PC-3 (cell line): ENCODE results near the gene LAG3. TPM values are rescaled to one million over a fixed set of nuclear protein-coding genes. Genes with fewer than 3 reads are reported as not detected.
"Not testable (repeated sequence)": the region's sequence is repeated elsewhere in the genome, so short reads cannot be mapped to it uniquely, and the experiment has no call there.

Experiments used
- ATAC-seq: fragments of 200-7000 bp; cut with Tn5 transposase; 2 replicates; pipeline ENCODE4 v1.9.1; 2020; ENCODE audit warnings: mild to moderate bottlenecking, moderate library complexity
- BruUV-seq: library from RNA; stranded (reverse); fragments of 400-500 nt; replicated peaks from 2 replicates; lab custom pipeline; 2021; lab: Mats Ljungman, UMichigan
- CTCF ChIA-PET: fragments of 300-600 bp; sonication (Branson Sonifier 250); formaldehyde crosslinking; loops from one replicate; lab custom pipeline; 2022; ENCODE audit warnings: antibody characterized with exemption; lab: Charles Lee
- POLR2A ChIA-PET: fragments of 300-600 bp; sonication (Branson Sonifier 250); formaldehyde crosslinking; loops from one replicate; lab custom pipeline; 2022; ENCODE audit warnings: antibody characterized with exemption; ENCODE audit not compliant: unreplicated experiment; lab: Charles Lee
- DNase-seq: peaks from one replicate; pipeline ENCODE4 v3.0.0-alpha.2; 2015
- H2AFZ ChIP-seq: fragments of 300-600 bp; sonication (generic); 2 replicates; pipeline ENCODE4 v1.6.0; 2016; ENCODE audit warnings: antibody characterized with exemption, low read length
- H3F3A ChIP-seq: fragments of 300-600 bp; sonication (generic); one replicate; pipeline ENCODE4 v1.6.0; 2017; ENCODE audit warnings: antibody characterized with exemption, low read length, control low read depth, mild to moderate bottlenecking; ENCODE audit not compliant: unreplicated experiment
- H3K27ac ChIP-seq: fragments of 300-600 bp; sonication (generic); 2 replicates; pipeline ENCODE4 v1.5.1; 2016; ENCODE audit warnings: mild to moderate bottlenecking, low read length
- H3K27me3 ChIP-seq: fragments of 300-600 bp; sonication (generic); 2 replicates; pipeline ENCODE4 v1.6.1; 2016; ENCODE audit warnings: low read length, mixed read lengths
- H3K36me3 ChIP-seq: fragments of 300-600 bp; sonication (generic); 2 replicates; pipeline ENCODE4 v1.6.1; 2016; ENCODE audit warnings: low read depth, mixed run types, low read length, mixed read lengths
- H3K4me1 ChIP-seq: fragments of 300-600 bp; sonication (generic); 2 replicates; pipeline ENCODE4 v1.5.1; 2016; ENCODE audit warnings: low read length; ENCODE audit not compliant: insufficient read depth
- H3K4me2 ChIP-seq: fragments of 300-600 bp; sonication (generic); 2 replicates; pipeline ENCODE4 v1.6.0; 2016; ENCODE audit warnings: low read length
- H3K4me3 ChIP-seq: fragments of 300-600 bp; sonication (generic); 2 replicates; pipeline ENCODE4 v1.5.1; 2016; ENCODE audit warnings: mild to moderate bottlenecking, low read length, mixed read lengths
- H3K79me2 ChIP-seq: fragments of 300-600 bp; sonication (generic); 2 replicates; pipeline ENCODE4 v1.6.1; 2017; ENCODE audit warnings: low read length, mixed read lengths
- H3K9ac ChIP-seq: fragments of 300-600 bp; sonication (generic); 2 replicates; pipeline ENCODE4 v1.6.0; 2016; ENCODE audit warnings: mild to moderate bottlenecking, low read length
- H3K9me2 ChIP-seq: fragments of 300-600 bp; sonication (generic); replicated peaks from 2 replicates; pipeline ENCODE4 v1.6.1; 2016; ENCODE audit warnings: mixed run types, low read length, mixed read lengths
- H3K9me3 ChIP-seq: fragments of 300-600 bp; sonication (generic); 2 replicates; pipeline ENCODE4 v1.6.1; 2016; ENCODE audit warnings: low read length, mixed read lengths
- H4K20me1 ChIP-seq: fragments of 300-600 bp; sonication (generic); 2 replicates; pipeline ENCODE4 v1.6.1; 2016; ENCODE audit warnings: low read length, mixed read lengths
- EZH2 ChIP-seq: fragments of 300-600 bp; sonication (generic); IDR thresholded peaks from one replicate; pipeline ENCODE4 v1.6.1; 2017; ENCODE audit warnings: antibody characterized with exemption, mild to moderate bottlenecking, low read length; ENCODE audit not compliant: unreplicated experiment
- EZH2phosphoT487 ChIP-seq: fragments of 300-600 bp; sonication (generic); IDR thresholded peaks from 2 replicates; pipeline ENCODE4 v1.6.1; 2018; ENCODE audit warnings: mild to moderate bottlenecking, antibody characterized with exemption, low read length, borderline replicate concordance
- intact Hi-C: fragments of 100-400 bp; cut with micrococcal nuclease; formaldehyde crosslinking; loops from 2 replicates; pipeline ENCODE4 v1.9.0; 2023
- total RNA-seq: library from RNA; depleted of rRNA; stranded (reverse); fragments of >200 nt; gene quantifications from 2 replicates; pipeline ENCODE4 v1.2.3, GENCODE V29; 2014
- TF ChIP-seq, protein P1 (sequence below): fragments of 300-600 bp; sonication (generic); conservative IDR thresholded peaks from 2 replicates; pipeline ENCODE4 v1.5.1; 2017; ENCODE audit warnings: antibody characterized with exemption, low read depth, mild to moderate bottlenecking, low read length

LAG3 gene
- total RNA-seq, 1 experiment from 2014 or later: 0.58 TPM

- H3F3A ChIP-seq: no peaks in the 10 kb centered on the region
- no peaks in the 10 kb centered on the region for H3K9me2 ChIP-seq
- no peaks in the 10 kb centered on the region for H3K27me3 ChIP-seq
- H3K4me2 ChIP-seq: no peak overlapping the region
- ATAC-seq (no peak), DNase-seq (no peak)
- peaks cover 5% of the 10 kb centered on the region for H3K4me1 ChIP-seq
- no peaks in the 10 kb centered on the region for H3K9me3 ChIP-seq
- POLR2A ChIA-PET: no interaction called here
- no peak overlapping the region for H3K27ac ChIP-seq
- no peaks in the 10 kb centered on the region for H3K36me3 ChIP-seq
- no peaks in the 10 kb centered on the region for H3K79me2 ChIP-seq
- no peak overlapping the region for H3K9ac ChIP-seq
- CTCF ChIA-PET: no interaction called here
- TF ChIP-seq EZH2phosphoT487 (no peak), EZH2 (no peak)
- no peak overlapping the region for H3K4me3 ChIP-seq
- intact Hi-C loops: no loop called here
- H2AFZ ChIP-seq: no peak overlapping the region
- BruUV-seq: no TSS peak
- no peaks in the 10 kb centered on the region for H4K20me1 ChIP-seq
These were observed 35.6 kb upstream of the LAG3 start for GRCh38 chr12:6736754-6737153.

DNA sequence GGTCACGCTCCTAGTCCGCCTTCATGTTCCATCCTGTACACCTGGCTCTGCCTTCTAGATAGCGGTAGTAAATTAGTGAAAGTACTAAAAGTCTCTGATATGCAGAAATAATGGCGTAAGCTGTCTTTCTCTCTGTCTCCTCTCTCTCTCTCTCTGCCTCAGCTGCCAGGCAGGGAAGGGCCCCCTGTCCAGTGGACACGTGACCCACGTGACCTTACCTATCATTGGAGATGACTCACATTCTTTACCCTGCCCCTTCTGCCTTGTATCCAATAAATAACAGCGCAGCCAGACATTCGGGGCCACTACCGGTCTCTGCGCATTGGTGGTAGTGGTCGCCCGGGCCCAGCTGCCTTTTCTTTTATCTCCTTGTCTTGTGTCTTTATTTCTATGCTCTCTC lies 30.2 kb upstream of the LAG3 start:
- intact Hi-C loops, BruUV-seq, H3K79me2 ChIP-seq, H2AFZ ChIP-seq, POLR2A ChIA-PET, H3K4me1 ChIP-seq, H3K27me3 ChIP-seq, H3F3A ChIP-seq, H3K4me3 ChIP-seq, ATAC-seq, DNase-seq, H3K9me2 ChIP-seq, H4K20me1 ChIP-seq, H3K4me2 ChIP-seq, H3K36me3 ChIP-seq, H3K9ac ChIP-seq, H3K9me3 ChIP-seq, H3K27ac ChIP-seq: not testable (repeated sequence)
- CTCF ChIA-PET: interaction anchor here (1.1 kb wide), 1 partner anchor 10 kb away, joined by 4 read pairs; no protein-coding TSS in a partner anchor

- Histone ChIP-seq H3K27me3 (no peaks in the 10 kb centered on the region), H3K79me2 (no peaks in the 10 kb centered on the region), H3K4me3 (no peak overlapping the region), H2AFZ (no peak overlapping the region), H3K9me3 (no peaks in the 10 kb centered on the region), H3K36me3 (no peaks in the 10 kb centered on the region; the same call in 1 of the 2 replicates), H3K4me2 (no peak overlapping the region), H3K4me1 (no peaks in the 10 kb centered on the region), H3F3A (no peaks in the 10 kb centered on the region), H3K9ac (no peak overlapping the region), H3K9me2 (no peaks in the 10 kb centered on the region), H4K20me1 (no peaks in the 10 kb centered on the region), H3K27ac (no peak overlapping the region)
- CTCF ChIA-PET: interaction anchor here (0.6 to 1.1 kb wide), 2 partner anchors 9 to 23 kb away, joined by 3 to 4 read pairs; partner anchors contain the start of gene PTMS
- intact Hi-C loops: no loop called here
- ATAC-seq: no peak
- POLR2A ChIA-PET: no interaction called here
- TF ChIP-seq, protein P1, sequence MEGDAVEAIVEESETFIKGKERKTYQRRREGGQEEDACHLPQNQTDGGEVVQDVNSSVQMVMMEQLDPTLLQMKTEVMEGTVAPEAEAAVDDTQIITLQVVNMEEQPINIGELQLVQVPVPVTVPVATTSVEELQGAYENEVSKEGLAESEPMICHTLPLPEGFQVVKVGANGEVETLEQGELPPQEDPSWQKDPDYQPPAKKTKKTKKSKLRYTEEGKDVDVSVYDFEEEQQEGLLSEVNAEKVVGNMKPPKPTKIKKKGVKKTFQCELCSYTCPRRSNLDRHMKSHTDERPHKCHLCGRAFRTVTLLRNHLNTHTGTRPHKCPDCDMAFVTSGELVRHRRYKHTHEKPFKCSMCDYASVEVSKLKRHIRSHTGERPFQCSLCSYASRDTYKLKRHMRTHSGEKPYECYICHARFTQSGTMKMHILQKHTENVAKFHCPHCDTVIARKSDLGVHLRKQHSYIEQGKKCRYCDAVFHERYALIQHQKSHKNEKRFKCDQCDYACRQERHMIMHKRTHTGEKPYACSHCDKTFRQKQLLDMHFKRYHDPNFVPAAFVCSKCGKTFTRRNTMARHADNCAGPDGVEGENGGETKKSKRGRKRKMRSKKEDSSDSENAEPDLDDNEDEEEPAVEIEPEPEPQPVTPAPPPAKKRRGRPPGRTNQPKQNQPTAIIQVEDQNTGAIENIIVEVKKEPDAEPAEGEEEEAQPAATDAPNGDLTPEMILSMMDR: no peak
- no peak for TF ChIP-seq EZH2
- TF ChIP-seq EZH2phosphoT487: no peak
- no TSS peak for BruUV-seq
- DNase-seq: no peak
These were observed 29.5 kb upstream of the LAG3 start for GRCh38 chr12:6742834-6743233.

DNA sequence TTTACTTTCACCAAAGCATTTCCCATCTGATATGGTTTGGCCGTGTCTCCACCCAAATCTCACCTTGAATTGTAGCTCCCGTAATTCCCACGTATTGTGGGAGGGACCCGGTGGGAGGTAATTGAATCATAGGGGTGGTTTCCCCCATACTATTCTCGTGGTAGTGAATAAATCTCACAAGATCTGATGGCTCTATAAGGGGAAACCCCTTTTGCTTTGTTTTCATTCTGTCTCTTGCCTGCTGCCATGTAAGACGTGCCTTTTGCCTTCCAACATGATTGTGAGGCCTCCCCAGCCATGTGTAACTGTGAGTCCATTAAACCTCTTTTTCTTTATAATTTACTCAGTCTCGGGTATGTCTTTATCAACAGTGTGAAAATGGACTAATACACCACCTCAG lies 29.0 kb upstream of the LAG3 start:
- BruUV-seq, POLR2A ChIA-PET, H3K9me2 ChIP-seq, H2AFZ ChIP-seq, H3F3A ChIP-seq, H3K9ac ChIP-seq, ATAC-seq, H3K36me3 ChIP-seq, DNase-seq, H4K20me1 ChIP-seq, H3K4me3 ChIP-seq, H3K27me3 ChIP-seq, H3K27ac ChIP-seq, H3K4me2 ChIP-seq, intact Hi-C loops, H3K9me3 ChIP-seq, H3K79me2 ChIP-seq, H3K4me1 ChIP-seq: not testable (repeated sequence)
- CTCF ChIA-PET: interaction anchor here (0.6 to 1.1 kb wide), 2 partner anchors 9 to 23 kb away, joined by 3 to 4 read pairs; partner anchors contain the start of gene PTMS
